CD4-positive, alpha-beta memory T cell (primary cell): ENCODE data around the gene ANKRD13A. TPM values are rescaled to one million over a fixed set of nuclear protein-coding genes. Genes with fewer than 3 reads are reported as not detected.

Source experiments
- CTCF ChIA-PET: fragments of 350-600 bp; sonication (Branson Sonifier 250); formaldehyde crosslinking; loops from one replicate; lab custom pipeline; 2021; ENCODE audit warnings: inconsistent platforms; ENCODE audit not compliant: partially characterized antibody; lab: Charles Lee
- POLR2A ChIA-PET: fragments of 350-600 bp; sonication (Branson Sonifier 250); formaldehyde crosslinking; loops from one replicate; lab custom pipeline; 2021; ENCODE audit not compliant: partially characterized antibody; lab: Charles Lee
- DNase-seq, 5 donors: peaks; one replicate each; pipeline versions ENCODE4 v3.0.0 to v3.0.0-alpha.2; 2020 to 2022; ENCODE audit warnings: mixed read lengths in 1 of 5
- H3K27ac ChIP-seq: one replicate; pipeline ENCODE4 v1.7.0; 2013; ENCODE audit warnings: low read depth, low read length
- H3K27me3 ChIP-seq: 2 replicates; pipeline ENCODE4 v1.7.0; 2013; ENCODE audit warnings: mild to moderate bottlenecking, low read length, moderate library complexity; ENCODE audit not compliant: insufficient read depth
- H3K36me3 ChIP-seq: 2 replicates; pipeline ENCODE4 v1.7.0; 2013; ENCODE audit warnings: mild to moderate bottlenecking, low read length, moderate library complexity; ENCODE audit not compliant: insufficient read depth
- H3K4me1 ChIP-seq: 2 replicates; pipeline ENCODE4 v1.7.0; 2013; ENCODE audit warnings: mild to moderate bottlenecking, low read length, moderate library complexity; ENCODE audit not compliant: insufficient read depth
- H3K4me3 ChIP-seq, 2 donors: one replicate each; pipeline ENCODE4 v1.7.0; 2013; ENCODE audit warnings: low read length in 2 of 2, mild to moderate bottlenecking in 1 of 2
- H3K9me3 ChIP-seq, 2 donors: one replicate each; pipeline ENCODE4 v1.7.0; 2013; ENCODE audit warnings: low read length in 2 of 2, control low read depth in 1 of 2; ENCODE audit not compliant: control insufficient read depth in 1 of 2
- H3K27ac Mint-ChIP-seq, 7 donors: one replicate each; pipeline ENCODE4 v1.8.0; 2020 to 2021; ENCODE audit warnings: mixed read lengths in 7 of 7, mild to moderate bottlenecking in 6 of 7, inconsistent platforms in 3 of 7, moderate library complexity in 3 of 7
- H3K27me3 Mint-ChIP-seq, 2 donors: one replicate each; pipeline ENCODE4 v1.8.0; 2020 to 2021; ENCODE audit warnings: mixed read lengths in 2 of 2
- H3K36me3 Mint-ChIP-seq, 2 donors: one replicate each; pipeline ENCODE4 v1.8.0; 2020 to 2021; ENCODE audit warnings: mixed read lengths in 2 of 2, inconsistent platforms in 1 of 2, mild to moderate bottlenecking in 1 of 2
- H3K4me1 Mint-ChIP-seq, 4 donors: one replicate each; pipeline ENCODE4 v1.8.0; 2020 to 2021; ENCODE audit warnings: mixed read lengths in 4 of 4, mild to moderate bottlenecking in 1 of 4
- H3K4me3 Mint-ChIP-seq, 8 donors: one replicate each; pipeline ENCODE4 v1.8.0; 2020 to 2021; ENCODE audit warnings: mixed read lengths in 8 of 8, mild to moderate bottlenecking in 7 of 8, moderate library complexity in 6 of 8, inconsistent platforms in 3 of 8
- H3K9me3 Mint-ChIP-seq, 8 donors: one replicate each; pipeline ENCODE4 v1.8.0; 2020 to 2021; ENCODE audit warnings: mixed read lengths in 8 of 8, mild to moderate bottlenecking in 5 of 8, inconsistent platforms in 3 of 8, moderate library complexity in 1 of 8
- intact Hi-C: fragments of 100-400 bp; cut with micrococcal nuclease; formaldehyde crosslinking; loops from one replicate; pipeline ENCODE4 v1.15.1; 2023
- polyA plus RNA-seq, 2 donors: library from polyadenylated mRNA; unstranded; fragments of 300-500 nt; fragmentation: Illumina TruSeq; gene quantifications; one replicate each; pipeline ENCODE4 v1.2.3, GENCODE V29; 2021
- total RNA-seq, 2 experiments: library from RNA; stranded (reverse); gene quantifications; one replicate each; pipeline ENCODE4 v1.2.3, GENCODE V29; 2021

Gene ANKRD13A
- total and polyA plus RNA-seq, 4 experiments from 2014 or later, result 66.6 to 99.7 (median 83.2) TPM

- Mint-ChIP-seq H3K27me3 (no peaks in the 10 kb centered on the region), H3K36me3 (peaks cover 34 to 54% of the 10 kb centered on the region in 2 donors), H3K9me3 (no peaks in the 10 kb centered on the region), H3K27ac (peak overlapping the region in 6 of 7 donors; percentile 9 to 74 (median 45)), H3K4me3 (peak overlapping the region in 1 of 8 donors; percentile 30), H3K4me1 (peaks cover 20 to 54% (median 36%) of the 10 kb centered on the region in 4 donors)
- Histone ChIP-seq H3K9me3 (no peaks in the 10 kb centered on the region), H3K4me1 (peaks cover 42% of the 10 kb centered on the region), H3K4me3 (no peak overlapping the region), H3K27me3 (no peaks in the 10 kb centered on the region), H3K36me3 (peaks cover 57% of the 10 kb centered on the region), H3K27ac (no peak overlapping the region)
- no peak for DNase-seq
- CTCF ChIA-PET, result no interaction called here
- intact Hi-C loops, result no loop called here
- POLR2A ChIA-PET, result interaction anchor here (2.0 kb wide), 1 partner anchor 10 kb away, joined by 4 read pairs; the partner anchor contains the start of gene ANKRD13A
Measured at GRCh38 chr12:109988903-109989302, 10.3 kb upstream of the ANKRD13A start.

- Histone ChIP-seq H3K9me3 (no peaks in the 10 kb centered on the region), H3K4me3 (no peak overlapping the region), H3K4me1 (peaks cover 46% of the 10 kb centered on the region), H3K27ac (no peak overlapping the region), H3K36me3 (peaks cover 54% of the 10 kb centered on the region), H3K27me3 (no peaks in the 10 kb centered on the region)
- Mint-ChIP-seq H3K27ac (peak overlapping the region in 4 of 7 donors; percentile 23 to 63 (median 60)), H3K27me3 (no peaks in the 10 kb centered on the region), H3K4me3 (no peak overlapping the region), H3K36me3 (peaks cover 32 to 52% of the 10 kb centered on the region in 2 donors), H3K4me1 (peaks cover 21 to 57% (median 39%) of the 10 kb centered on the region in 4 donors), H3K9me3 (no peaks in the 10 kb centered on the region)
- intact Hi-C loops, result no loop called here
- CTCF ChIA-PET, result no interaction called here
- DNase-seq, result no peak
- POLR2A ChIA-PET, result interaction anchor here (1.2 kb wide), 1 partner anchor 10 kb away, joined by 5 read pairs; the partner anchor contains the start of gene ANKRD13A
Measured at GRCh38 chr12:109989380-109989779, 9.8 kb upstream of the ANKRD13A start.

GRCh38 chr12:109991586-109991985 is 7.6 kb upstream of the ANKRD13A start:
- H3K4me1 ChIP-seq, result peaks cover 49% of the 10 kb centered on the region
- Mint-ChIP-seq H3K9me3 (no peaks in the 10 kb centered on the region), H3K4me1 (peaks cover 30 to 69% (median 45%) of the 10 kb centered on the region in 4 donors), H3K4me3 (peak overlapping the region in 2 of 8 donors; percentile 9 to 64), H3K27me3 (no peaks in the 10 kb centered on the region), H3K36me3 (peaks cover 24 to 47% of the 10 kb centered on the region in 2 donors), H3K27ac (peak overlapping the region in 1 of 7 donors; percentile 46)
- no peaks in the 10 kb centered on the region for H3K9me3 ChIP-seq
- peaks cover 44% of the 10 kb centered on the region for H3K36me3 ChIP-seq
- ChIA-PET POLR2A (no interaction called here), CTCF (interaction anchor here (0.7 to 1.2 kb wide), 2 partner anchors 24 to 83 kb away, joined by 3 read pairs; no protein-coding TSS in a partner anchor)
- no peak overlapping the region for H3K4me3 ChIP-seq
- no peak for DNase-seq
- no peak overlapping the region for H3K27ac ChIP-seq
- no peaks in the 10 kb centered on the region for H3K27me3 ChIP-seq
- intact Hi-C loops, result no loop called here

- POLR2A ChIA-PET, result interaction anchor here (0.8 to 2.9 kb wide), 4 partner anchors 8 to 27 kb away, joined by 3 to 23 read pairs (median 4); no protein-coding TSS in a partner anchor
- Histone ChIP-seq H3K27ac (no peak overlapping the region), H3K4me1 (peaks cover 51% of the 10 kb centered on the region), H3K9me3 (no peaks in the 10 kb centered on the region), H3K4me3 (no peak overlapping the region), H3K36me3 (peaks cover 37% of the 10 kb centered on the region), H3K27me3 (no peaks in the 10 kb centered on the region)
- Mint-ChIP-seq H3K27me3 (no peaks in the 10 kb centered on the region), H3K4me3 (peak overlapping the region in 6 of 8 donors; percentile 44 to 89 (median 69)), H3K36me3 (peaks cover 18 to 42% of the 10 kb centered on the region in 2 donors), H3K27ac (peak overlapping the region in 6 of 7 donors; percentile 8 to 75 (median 54)), H3K9me3 (no peaks in the 10 kb centered on the region), H3K4me1 (peaks cover 34 to 79% (median 54%) of the 10 kb centered on the region in 4 donors)
- intact Hi-C loops, result no loop called here
- DNase-seq, result no peak
- CTCF ChIA-PET, result interaction anchor here (1.3 to 1.5 kb wide), 3 partner anchors 8 to 12 kb away, joined by 3 read pairs; no protein-coding TSS in a partner anchor
Measured at GRCh38 chr12:109993091-109993490, 6.1 kb upstream of the ANKRD13A start.

GRCh38 chr12:109994401-109995175 is 4.6 kb upstream of the ANKRD13A start:
- Histone ChIP-seq H3K27me3 (no peaks in the 10 kb centered on the region), H3K27ac (peak overlapping the region; percentile 93), H3K4me1 (peaks cover 58% of the 10 kb centered on the region), H3K4me3 (peak overlapping the region; percentile 42 to 87), H3K36me3 (peaks cover 23% of the 10 kb centered on the region), H3K9me3 (no peaks in the 10 kb centered on the region)
- H3K27me3 Mint-ChIP-seq, result no peaks in the 10 kb centered on the region
- ChIA-PET POLR2A (interaction anchor here (0.6 to 4.0 kb wide), 18 partner anchors 9 to 1581 kb away, joined by 3 to 23 read pairs (median 4); no protein-coding TSS in a partner anchor), CTCF (interaction anchor here (0.6 to 1.3 kb wide), 7 partner anchors 10 to 149 kb away, joined by 3 to 5 read pairs (median 3); no protein-coding TSS in a partner anchor)
- DNase-seq, result peak in 4 of 5 donors; percentile 28 to 40 (median 35)
- H3K4me3 Mint-ChIP-seq, result peak overlapping the region; percentile 87 to 98 (median 93)
- peaks cover 13 to 35% of the 10 kb centered on the region in 2 donors for H3K36me3 Mint-ChIP-seq
- peaks cover 40 to 83% (median 58%) of the 10 kb centered on the region in 4 donors for H3K4me1 Mint-ChIP-seq
- H3K9me3 Mint-ChIP-seq, result no peaks in the 10 kb centered on the region
- intact Hi-C loops, result loop anchor here (1.0 to 5.0 kb wide), 5 partner anchors 13 to 893 kb away; partner anchors contain the start of gene GLTP
- peak overlapping the region; percentile 74 to 98 (median 96) for H3K27ac Mint-ChIP-seq

- H3K9me3 ChIP-seq, result no peaks in the 10 kb centered on the region
- intact Hi-C loops, result loop anchor here (2.0 to 5.0 kb wide), 4 partner anchors 15 to 892 kb away; partner anchors contain the start of gene GLTP
- Mint-ChIP-seq H3K4me3 (peak overlapping the region; percentile 87 to 98 (median 93)), H3K27ac (peak overlapping the region; percentile 74 to 98 (median 96)), H3K27me3 (no peaks in the 10 kb centered on the region), H3K36me3 (peaks cover 9 to 35% of the 10 kb centered on the region in 2 donors), H3K4me1 (peaks cover 39 to 84% (median 58%) of the 10 kb centered on the region in 4 donors), H3K9me3 (no peaks in the 10 kb centered on the region)
- ChIA-PET CTCF (interaction anchor here (0.6 to 1.3 kb wide), 5 partner anchors 9 to 67 kb away, joined by 3 to 5 read pairs (median 3); no protein-coding TSS in a partner anchor), POLR2A (interaction anchor here (1.0 to 4.0 kb wide), 12 partner anchors 9 to 142 kb away, joined by 3 to 23 read pairs (median 5); no protein-coding TSS in a partner anchor)
- H3K36me3 ChIP-seq, result peaks cover 15% of the 10 kb centered on the region
- no peaks in the 10 kb centered on the region for H3K27me3 ChIP-seq
- H3K4me3 ChIP-seq, result peak overlapping the region; percentile 42 to 87
- DNase-seq, result no peak
- peak overlapping the region; percentile 93 for H3K27ac ChIP-seq
- H3K4me1 ChIP-seq, result peaks cover 57% of the 10 kb centered on the region
Measured at GRCh38 chr12:109995361-109995685, 3.9 kb upstream of the ANKRD13A start.
